Activated CD4-positive, alpha-beta T cell treated with anti-CD3 and anti-CD28 coated beads for 24 hours (primary cell): ENCODE data around the gene PEAK3.
A peak's percentile ranks its signal among the peaks of the same experiment; 100 is the strongest.

Experiments
- DNase-seq, 2 donors: peaks; one replicate each; pipeline ENCODE4 v3.0.0-alpha.2; 2020; ENCODE audit warnings: low read depth in 2 of 2

The PEAK3 gene

DNA sequence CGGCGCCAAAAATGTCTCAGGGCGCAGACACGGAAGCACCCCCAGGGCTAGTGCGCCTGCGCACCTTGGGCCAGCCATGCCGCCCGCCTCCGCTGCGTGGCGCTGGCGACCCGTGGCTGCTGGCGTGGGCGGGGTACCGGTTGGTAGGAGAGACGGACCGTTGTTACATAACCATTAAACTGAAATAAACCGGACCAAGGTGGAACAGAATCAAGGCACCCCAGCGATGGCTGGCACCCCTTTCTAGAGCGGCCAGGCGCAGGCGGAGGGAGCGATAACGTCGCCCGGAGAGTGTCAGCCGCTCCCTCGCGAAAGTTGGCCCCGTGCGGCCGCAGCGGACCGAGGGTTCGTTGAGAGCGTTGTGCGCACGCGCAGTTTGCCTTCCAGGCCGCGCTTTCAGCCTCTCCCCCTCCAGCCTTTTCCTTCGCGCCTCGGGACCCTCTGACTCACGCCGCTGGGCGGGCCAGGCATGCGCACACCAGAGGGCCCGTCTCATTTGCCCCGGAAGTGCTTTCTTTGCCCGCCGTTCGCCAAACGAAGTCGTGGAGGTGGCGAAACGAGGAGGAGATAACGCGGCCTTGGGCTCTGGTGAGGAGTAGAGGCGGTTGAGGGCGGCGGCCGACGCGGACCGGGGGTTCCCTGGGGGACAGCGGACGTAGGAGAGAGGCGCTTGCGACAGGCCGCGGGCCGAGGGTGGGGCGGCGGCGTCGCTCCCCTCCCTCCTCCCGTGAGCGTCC lies 45.5 kb downstream of the PEAK3 start, which contains the start of the genes PLEKHJ1 and SF3A2:
PLEKHJ1 (minus strand) TSS at position 16 of the 737 bp plus-strand sequence. CDS start 81 bp downstream, outside the sequence.
SF3A2 (plus strand) TSS at position 511 of the 737 bp plus-strand sequence. CDS start 6,595 bp downstream, outside the sequence.
- peak; percentile 96 for DNase-seq

DNA sequence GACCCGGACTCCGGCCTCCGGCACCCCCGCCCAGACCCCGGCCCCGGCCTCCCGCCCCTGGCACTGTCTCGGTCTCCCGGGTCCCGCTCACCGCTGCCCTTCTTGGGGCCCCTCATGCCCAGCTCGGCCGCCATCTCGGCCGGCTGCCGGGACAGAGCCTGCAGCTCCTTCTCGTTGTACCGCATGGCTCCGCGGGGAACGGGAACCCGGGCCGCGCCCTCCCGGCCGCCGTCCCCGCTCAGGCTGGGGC lies 46.0 kb downstream of the PEAK3 start:
- no peak for DNase-seq

DNA sequence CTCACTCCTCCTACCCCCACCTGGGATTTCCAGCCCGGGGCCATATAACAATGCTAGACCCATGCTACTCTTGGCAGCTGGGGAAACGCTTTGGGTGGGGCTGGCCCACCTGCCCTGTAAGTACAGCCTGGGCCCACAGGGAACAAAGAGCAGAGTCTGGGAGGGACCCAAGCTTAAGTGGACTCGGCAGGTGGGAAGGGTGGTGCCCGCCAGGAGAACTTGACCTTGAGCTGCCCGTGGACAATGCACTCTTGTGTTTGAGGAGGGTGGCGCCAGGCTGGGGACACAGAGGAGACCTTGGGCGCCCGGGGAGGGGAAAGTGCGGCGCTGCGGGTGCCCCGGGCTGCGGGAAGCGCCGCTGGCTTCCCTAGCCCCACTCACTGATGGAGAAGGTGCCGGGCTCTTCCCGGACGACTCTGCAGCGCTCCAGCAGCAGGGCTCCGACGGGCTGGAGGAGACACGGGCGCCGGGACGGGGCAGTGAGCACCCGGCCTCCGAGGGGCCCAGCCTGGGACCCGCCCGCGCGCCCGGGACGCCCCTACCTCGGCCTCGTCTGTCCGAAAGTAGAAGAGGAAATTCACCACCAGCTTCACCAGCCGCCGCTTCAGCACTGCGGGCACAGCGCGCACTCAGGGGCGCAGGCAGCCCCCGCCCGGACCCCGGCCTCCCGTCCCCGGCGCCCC lies 46.5 kb downstream of the PEAK3 start:
- DNase-seq, result no peak

DNA sequence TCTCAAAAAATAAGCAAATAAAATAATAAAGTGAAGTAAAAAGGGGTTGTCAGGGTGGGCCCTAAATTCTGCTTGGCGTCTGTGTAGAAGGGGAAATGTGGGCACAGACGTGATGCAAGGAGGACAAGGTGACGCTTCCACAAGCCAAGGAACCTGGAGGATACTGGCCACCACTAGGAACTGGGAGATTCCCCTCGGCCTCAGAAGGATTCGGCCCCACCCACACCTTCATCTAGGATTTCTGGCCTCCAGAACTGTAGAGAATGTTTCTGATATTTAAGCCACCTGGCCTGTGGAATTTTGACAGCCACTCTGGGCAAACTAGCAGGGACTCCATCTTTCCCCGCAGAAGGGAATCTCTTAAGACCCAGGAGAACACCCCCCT lies 47.0 kb downstream of the PEAK3 start:
- DNase-seq, result no peak

DNA sequence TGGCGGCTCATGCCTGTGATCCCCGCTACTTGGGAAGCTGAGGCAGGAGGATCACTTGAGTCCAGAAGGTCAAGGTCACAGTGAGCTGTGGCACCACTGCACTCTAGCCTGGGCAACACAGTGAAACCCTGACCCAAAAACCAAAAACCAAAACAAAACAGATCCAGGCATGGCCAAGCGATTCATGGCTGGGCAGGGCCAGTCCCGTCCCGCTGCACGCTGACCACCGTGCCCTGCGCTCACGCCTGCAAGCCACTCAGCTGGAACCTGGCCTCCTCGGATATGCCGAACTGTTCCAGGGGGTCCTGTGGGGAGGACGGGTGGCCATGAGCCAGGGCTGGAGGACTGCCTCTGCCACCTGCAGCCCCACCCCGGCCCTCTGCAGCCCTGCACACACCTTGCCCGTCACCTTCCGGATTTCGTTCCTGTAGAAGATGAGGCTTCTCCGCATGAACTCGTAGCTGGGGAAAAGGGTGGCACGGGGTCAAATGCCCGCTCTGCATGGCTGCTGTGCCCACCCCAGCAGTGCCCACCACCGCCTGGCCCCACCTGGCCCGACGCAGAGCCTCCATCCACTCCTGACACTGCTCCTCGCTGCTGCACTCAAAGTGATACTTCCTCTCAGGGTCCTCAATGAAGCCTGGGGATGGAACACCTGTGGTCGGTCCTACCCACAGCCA lies 48.2 kb downstream of the PEAK3 start:
- no peak for DNase-seq

DNA sequence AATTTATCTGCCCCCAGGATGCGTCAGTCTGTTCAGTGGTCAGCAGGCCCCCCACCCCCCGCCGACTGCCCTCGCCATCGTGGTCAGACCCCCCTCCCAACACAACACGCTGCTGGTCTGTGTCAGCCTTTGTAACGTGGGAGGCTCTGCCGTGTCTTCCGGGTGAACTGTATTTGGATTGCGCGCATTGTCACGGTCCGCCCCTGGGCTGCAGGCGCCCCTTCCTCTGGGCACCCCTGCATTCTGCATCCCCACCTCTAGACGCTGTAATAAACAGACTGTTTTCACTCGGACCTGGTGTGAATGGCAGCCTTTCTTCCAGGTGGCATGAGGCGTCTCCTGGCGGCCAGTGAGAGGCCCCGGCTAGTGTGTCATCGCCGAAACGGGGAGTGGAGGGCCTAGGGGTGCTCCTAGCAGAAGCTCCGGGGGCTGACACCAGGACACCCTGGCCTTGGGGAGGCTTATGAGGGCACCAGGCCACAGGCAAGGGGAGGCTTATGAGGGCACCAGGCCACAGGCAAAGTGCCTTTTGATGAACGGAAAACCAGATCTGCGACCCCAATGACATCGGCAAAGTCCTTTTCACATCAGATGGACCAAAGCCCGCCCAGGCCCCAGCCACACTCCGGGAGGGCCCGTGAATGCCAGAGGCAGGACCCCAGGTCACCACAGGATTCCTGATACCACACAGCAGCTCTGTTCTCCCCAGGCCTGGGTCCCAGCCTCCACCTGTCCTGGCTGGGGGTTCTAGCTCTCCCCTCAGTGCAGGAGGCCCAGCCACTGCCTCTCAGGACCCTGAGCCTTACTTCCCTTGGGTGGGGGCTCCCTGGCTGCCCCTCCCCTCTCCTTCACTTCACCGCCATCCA lies 49.5 kb downstream of the PEAK3 start:
- no peak for DNase-seq

DNA sequence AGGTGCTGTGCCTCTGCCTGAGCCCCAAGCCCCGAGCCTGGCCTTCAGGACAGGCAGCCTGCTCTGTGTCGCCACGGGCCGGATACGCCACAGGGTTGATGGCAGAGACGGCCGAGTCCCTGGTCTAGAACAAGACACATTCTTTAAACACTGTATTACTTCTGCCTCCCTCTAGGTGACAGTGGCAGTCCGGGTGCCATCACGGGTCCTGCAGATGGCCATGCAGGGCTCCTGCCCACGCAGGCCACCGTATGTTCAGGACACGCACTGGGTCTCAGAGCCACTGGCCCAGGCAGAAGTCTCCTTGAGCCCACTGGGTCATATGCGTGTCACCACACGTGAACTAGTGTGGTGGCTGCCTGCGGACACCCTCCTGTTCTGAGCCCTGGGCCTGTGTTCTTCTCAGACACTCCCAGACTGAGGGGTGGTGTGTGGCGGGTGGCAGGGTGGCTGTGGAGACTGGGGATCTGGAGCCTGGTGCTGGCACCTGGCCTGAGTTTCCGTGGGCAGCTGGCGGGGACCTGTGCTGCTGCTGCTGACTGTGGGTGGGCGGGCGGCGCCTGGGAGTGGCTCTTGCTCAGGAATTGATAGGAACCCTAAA lies 50.3 kb downstream of the PEAK3 start:
- DNase-seq, result no peak

DNA sequence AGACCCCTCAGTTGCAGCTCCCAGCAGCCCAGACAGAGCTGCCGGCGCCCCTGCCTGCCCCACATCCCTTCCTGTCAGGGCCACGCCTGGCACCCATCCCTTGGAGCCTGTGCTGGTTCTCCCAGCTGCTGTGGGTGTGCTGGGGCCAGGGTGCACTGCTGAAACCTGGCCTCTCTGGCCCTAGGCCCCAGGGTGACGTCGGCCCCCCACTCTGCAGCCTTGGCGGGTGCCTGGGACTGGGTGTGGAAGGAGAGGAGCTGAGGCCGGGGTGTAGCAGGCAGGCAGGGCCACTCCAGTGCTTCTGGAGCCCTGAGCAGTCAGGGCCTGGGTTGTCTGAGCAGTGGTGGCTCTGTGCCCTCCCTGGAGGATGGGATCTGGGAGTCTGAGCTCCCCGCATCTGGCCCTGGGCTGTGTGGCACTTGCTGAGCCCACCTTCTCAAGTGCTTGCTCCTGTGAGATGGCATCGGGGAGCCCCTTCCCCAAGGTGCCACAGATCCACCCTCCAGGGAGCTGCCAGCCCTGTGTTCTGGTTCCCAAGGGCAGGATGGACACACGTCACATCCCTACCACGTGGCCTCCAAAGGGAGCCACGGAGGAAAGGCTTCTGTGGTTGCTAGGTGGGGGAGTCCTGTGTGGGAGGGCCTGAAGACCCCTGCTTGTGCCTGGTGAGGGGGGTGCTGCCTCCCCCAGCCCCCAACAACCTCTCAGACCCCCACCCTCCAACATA lies 51.0 kb downstream of the PEAK3 start:
- no peak for DNase-seq

DNA sequence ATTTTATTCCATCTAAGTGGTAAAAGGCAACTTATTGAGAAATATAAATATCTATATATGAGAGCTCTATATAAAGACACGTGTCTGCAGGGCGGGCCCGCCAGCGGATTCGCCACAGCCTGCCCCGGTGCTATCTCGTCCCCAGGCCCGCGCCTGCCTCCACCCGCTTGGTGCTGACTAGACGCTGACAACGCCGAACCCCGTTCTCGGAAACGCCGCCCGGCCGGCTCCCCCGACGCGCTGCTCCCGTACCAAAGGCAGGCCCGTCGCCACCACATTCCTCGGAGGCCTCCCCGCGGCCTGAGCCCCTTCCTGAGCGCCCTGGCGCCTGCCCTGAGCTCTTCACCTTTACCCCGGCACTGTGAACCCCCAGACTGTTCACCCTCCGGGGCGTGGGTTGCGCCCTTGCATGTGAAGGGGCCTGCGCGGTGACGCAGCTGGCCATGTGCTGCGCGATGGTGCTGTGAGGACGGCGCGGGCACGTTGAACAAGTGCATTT lies 51.9 kb downstream of the PEAK3 start:
- no peak for DNase-seq

DNA sequence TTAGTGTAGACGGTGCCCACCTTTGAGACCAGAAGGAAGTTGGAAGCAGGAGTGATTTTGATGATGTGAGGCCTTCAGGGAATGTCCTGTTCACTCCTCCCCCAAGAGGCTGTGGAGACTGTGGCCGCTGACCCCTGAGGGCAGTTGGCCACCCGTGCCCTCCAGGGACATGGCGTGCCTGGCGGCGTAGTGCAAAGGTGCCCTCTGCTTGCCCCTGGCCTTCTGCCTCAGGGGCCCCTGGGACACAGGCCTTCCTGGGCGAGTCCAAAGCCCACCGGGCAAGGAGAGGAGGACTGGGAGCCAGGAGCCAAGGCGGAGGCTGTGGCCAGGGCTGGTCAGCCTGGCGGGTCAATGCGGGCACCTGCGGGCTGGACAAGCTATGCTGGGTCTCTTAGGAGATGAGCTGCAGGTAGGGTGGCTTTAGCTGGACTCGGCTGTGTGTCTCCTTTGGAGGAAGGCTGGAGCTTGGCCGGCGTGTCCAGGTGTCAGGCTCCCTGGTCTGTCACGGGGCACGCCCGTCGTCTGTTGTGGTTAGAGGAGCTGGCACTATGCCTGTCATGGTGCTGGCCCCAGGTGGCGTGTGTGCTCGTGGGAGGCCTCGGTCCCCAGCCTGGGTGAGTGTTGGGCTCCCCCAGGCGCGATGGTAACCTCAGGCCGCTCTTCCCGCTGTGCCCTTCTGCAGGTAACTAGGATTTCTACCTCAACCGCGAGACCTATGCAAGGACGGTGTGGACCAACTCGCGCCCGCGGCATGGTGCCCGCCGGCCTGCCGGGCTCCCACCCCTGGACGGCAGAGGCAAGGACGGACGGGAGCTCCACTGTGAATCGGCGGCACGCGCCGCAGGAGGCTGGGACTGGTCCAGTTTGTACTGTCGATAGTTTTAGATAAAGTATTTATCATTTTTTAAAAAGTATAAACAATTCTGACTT lies 52.6 kb downstream of the PEAK3 start:
- DNase-seq, result no peak

DNA sequence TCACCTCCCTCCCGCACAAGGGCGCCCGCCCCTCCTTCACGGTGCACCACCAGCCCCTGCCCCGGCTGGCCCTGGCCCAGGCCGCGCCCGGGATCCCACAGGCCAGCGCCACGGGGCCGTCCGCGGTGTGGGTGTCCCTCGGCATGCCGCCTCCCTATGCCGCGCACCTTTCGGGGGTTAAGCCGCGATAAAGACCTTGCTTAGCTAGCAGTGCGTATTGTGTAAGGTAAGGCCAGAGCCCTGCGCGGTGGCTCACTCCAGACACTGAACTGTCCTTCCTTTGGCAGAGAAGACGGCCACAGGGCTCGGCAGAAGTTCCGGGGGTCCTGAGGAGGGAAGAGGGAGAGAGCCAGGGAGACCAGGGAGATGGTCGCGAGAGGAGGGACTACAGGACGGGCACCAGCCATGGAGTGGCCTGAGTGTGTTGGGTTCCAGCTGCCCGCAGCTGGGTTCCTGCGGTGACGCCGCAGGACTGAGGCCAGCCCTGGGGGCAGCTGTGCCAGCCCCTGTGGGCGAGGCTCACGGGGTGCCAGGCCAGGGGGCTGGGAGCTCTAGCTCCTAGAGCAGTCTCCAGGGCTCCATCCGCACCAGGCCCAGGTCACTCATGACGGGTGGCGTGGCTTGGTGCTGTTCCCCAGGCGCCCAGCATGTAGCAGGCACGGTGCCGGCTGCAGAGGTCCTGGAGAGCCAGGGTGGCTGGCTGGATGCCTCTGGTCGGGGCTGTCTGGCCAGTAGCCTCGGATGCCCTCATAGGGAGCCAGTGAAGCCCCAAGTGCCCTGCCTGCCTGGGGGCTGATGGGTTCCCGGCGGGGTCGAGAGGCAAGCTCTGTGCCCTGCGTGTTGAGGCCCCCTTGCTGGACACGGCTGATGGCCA lies 53.6 kb downstream of the PEAK3 start:
- no peak for DNase-seq

DNA sequence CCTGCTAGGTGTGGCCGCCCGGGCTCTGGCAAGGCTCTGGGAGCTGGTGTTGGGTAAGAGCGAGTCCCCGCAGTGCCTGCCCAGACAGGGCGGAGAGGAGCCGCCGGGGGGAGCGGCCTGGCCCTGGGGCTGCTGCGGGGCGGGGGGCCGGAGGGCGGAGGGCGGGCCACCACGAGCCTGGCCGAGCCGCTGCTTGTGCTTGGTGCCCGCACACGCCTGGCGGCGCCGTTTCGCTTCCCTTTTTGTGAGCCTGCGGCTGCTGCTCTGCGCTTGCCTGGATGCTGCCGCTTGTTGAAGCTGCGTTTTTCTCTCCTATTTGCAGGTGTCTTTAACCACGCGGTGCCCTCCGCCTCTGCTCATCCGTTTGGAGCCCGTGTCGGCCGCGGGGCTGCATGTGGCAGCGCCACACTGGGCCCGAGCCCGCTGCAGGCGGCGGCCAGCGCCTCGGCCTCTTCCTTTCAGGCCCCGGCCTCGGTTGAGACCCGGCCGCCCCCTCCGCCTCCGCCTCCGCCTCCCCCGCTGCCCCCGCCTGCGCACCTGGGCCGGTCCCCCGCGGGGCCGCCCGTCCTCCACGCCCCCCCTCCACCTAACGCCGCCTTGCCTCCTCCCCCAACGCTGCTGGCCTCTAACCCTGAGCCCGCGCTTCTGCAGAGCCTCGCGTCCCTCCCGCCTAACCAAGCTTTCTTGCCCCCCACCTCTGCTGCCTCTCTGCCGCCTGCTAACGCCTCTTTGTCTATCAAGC lies 54.4 kb downstream of the PEAK3 start:
- DNase-seq, result no peak

DNA sequence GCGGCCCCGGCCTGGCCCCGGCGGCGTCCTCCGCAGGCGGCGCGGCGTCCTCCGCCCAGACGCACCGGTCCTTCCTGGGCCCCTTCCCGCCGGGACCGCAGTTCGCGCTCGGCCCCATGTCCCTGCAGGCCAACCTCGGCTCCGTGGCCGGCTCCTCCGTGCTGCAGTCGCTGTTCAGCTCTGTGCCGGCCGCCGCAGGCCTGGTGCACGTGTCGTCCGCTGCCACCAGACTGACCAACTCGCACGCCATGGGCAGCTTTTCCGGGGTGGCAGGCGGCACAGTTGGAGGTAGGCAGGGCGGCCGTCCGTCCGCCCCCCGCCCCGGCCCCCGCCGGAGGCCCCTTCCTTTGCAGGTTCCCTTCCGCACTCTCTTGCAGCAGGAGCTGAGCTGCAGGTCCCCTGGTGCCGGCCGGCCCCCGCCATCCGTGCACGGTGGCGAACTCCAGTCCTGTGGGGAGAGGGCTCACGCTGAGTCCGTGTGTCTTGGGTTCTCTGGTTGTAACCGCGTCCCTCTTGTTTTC lies 55.1 kb downstream of the PEAK3 start:
- DNase-seq, result no peak

DNA sequence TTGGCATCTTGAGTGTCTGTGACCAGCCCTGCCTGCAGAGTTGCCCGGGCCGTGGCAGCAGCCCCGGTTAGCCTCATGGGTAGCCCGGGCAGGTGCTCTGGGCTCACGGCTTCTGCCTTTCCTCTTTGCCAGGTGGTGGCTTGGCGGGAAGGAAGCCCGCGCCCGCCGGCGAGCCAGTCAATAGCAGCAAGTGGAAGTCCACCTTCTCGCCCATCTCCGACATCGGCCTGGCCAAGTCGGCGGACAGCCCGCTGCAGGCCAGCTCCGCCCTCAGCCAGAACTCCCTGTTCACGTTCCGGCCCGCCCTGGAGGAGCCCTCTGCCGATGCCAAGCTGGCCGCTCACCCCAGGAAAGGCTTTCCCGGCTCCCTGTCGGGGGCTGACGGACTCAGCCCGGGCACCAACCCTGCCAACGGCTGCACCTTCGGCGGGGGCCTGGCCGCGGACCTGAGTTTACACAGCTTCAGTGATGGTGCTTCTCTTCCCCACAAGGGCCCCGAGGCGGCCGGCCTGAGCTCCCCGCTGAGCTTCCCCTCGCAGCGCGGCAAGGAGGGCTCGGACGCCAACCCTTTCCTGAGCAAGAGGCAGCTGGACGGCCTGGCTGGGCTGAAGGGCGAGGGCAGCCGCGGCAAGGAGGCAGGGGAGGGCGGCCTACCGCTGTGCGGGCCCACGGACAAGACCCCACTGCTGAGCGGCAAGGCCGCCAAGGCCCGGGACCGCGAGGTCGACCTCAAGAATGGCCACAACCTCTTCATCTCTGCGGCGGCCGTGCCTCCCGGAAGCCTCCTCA lies 55.7 kb downstream of the PEAK3 start:
- no peak for DNase-seq

DNA sequence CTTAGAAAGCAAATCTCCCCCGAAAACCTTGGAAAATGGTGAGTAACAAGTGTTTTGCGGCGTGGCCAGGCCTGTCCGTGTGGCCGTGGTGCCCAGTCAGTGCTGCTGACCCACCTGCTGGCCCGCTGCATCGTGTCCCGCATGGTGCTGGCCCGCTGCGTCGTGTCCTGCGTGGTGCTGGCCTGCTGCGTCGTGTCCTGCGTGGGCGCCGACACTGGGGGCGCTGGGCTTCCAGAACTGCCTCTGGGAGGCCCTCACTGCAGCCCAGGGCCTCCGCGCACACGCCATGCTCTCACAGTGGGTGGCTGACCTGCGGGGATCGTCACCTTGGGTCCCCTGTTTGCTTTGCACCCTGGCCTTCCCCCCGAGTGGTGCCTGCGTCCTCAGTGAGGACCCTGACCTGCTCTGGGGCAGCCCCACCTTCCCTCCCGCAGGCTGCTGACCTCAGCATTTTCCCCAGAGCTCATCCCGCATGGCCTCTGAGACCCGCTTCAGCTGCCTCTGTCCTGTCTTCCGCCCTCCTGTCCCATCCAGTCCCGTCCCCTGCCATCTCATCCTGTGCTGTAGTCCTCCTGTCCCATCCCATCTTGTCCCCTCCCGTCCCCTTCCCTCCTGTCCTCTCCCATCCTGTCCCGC lies 56.4 kb downstream of the PEAK3 start:
- DNase-seq, result no peak

DNA sequence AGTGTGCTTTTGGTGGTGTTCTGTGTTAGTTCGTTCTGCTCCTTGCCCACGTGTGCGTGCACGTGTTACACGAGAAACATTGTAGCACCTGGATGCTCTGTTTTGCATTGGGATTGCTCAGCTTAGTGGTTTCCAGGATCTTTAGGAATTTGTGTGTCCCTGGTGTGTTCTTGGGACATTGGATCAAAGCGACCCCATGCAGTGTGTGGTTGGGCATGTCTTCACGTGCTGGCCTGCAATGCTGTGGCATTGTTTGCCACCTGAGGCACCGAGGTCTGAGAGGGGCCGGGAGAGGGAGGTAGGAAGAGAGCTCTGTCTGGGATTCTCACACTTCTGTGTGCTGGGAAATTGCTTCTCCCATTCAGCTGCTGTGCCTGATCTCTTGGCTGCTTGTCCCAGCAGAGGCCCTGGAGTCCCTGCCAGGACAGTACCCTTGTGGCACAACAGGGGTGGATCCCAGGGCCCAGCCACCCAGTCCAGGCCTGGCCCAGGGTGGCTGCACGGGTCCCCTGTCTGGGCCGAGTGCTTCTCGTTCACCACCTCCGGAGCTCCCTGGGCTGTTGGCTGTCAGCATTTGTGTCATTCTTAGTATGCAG lies 57.1 kb downstream of the PEAK3 start:
- DNase-seq, result no peak
